ENCODE data around the gene GDI1.
A peak's percentile ranks its signal among the peaks of the same experiment; 100 is the strongest.

GDI1 gene

DNA sequence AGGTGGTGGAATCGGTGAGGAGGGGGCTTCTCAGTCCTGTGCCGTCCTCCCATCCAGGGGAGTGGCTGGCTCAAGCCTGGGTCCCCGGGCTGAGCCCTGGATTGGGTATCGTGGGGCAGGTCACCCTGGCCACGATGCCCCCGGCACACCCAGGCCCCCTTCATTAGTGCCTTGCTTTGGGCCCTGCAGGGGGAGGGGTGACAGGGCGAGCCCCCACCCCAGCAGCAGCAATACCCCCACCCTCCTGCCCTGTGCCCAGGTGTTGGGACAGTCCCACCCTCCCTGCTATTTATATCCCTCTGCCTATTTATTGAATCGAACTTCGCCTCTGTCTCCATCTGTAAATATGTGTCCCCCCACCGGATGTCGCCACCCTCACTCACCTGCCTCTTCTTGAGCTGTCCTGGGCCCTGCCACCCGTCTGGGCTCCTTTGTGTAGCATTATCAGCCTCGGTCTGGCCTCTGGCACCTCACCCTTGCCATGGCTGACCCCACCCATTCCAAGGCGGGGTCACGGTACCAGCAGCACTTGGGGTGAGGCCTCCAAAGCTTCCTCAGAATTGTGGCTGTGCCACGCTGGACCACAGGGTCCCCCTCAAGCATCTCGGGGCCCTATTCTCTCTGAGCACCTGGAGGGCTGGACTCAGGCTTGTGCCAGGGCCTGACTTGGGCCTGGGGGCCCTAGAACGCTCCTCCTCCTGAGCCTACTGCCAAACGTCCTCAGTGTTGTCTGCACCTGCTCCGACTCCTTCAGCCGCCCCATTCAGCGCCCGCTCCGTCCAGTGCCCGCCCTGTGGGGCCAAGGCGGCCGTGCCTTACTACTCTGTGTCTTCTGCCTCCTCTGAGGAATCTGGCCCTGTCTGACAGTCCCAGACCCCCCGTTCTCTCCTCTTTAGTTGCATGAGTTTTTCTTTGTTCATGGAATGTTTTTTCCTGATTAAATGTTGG lies 36.0 kb downstream of the GDI1 start:
- no peak for DNase-seq (ENCODE audit: low read depth in 1 of 2, low spot score in 1 of 2)
- in situ Hi-C loops (cut with HindIII; ENCODE audit: low pct_unique_long_range_greater_than_20kb, low sequenced_read_pairs), result no loop called here
- TF ChIP-seq JUND (IDR thresholded peaks at IDR 0.05; ENCODE audit: low read depth), result no peak

DNA sequence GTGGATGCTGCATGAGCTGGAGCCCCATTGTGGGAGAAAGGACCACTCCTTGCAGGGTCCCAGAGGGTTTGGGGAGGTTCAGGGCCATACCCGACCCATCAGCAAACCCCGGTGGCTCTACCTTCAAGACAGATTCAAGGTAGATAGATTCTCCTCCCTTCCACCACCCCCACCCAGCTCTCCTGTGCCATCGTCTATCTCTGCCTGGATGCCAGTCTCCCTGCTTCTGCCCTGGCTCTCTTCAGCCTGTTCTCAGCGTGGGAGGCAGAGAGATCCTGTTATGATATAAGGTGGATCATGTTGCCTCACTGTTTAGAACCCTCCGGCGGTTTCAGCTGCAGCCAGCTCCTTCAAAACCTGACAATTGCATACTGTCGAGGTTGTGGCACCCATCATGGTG lies 36.7 kb downstream of the GDI1 start:
- TF ChIP-seq JUND (IDR thresholded peaks at IDR 0.05; ENCODE audit: low read depth), result no peak
- in situ Hi-C loops (cut with HindIII; ENCODE audit: low pct_unique_long_range_greater_than_20kb, low sequenced_read_pairs), result no loop called here
- peak in 1 of 2 experiments; percentile 49 for DNase-seq (ENCODE audit: low read depth in 1 of 2, low spot score in 1 of 2)

DNA sequence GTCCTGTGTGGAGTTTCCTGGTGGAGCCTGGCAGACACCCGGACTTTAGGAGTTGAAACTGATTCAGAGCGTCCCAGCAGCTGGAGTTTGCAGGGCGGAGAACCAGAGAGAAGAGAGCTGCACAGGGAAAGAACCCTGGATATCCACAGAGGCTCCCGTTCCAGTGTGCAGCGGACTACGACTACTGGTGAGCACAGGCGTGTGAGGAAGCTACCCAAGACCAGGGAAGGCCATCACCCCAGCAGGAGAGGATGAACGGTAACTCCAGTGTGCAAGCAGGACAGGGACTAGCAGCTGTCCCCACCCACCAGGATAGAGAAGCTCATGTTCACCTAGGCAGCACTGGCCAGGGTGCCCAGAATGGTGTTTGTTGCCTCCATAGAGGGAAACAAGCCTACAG lies 39.9 kb downstream of the GDI1 start:
- no peak for DNase-seq (ENCODE audit: low read depth in 1 of 2, low spot score in 1 of 2)
- no peak for TF ChIP-seq JUND (IDR thresholded peaks at IDR 0.05; ENCODE audit: low read depth)
- in situ Hi-C loops (cut with HindIII; ENCODE audit: low pct_unique_long_range_greater_than_20kb, low sequenced_read_pairs), result no loop called here

DNA sequence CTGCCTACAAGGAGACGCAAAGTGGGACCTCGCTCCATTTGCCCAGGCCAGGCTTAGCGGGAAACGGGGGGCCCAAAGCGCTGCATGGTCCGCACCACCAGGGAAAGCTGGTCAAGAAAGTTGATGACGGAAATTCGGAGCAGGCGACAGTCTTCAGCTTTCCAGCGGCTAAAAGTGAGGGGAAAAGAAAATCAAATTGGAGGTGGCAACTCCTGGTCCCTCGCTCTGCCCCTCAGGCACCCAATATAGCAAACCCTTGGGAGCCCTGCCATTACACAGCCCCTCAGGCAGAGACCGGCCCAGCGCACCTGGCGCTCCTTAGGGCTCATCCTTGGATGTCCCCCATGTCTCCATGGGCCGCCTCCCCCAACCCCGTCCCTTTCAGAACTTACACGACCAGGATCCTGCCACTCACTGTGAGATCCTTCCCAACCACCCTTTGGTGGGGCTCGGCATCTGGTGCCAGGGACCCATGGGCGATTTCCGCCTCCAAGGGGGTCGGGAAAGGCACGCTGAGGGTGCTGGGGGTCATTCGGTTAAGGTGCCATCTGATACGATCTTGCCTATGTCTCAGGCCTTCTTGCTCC lies 41.0 kb downstream of the GDI1 start:
- no peak for DNase-seq (ENCODE audit: low read depth in 1 of 2, low spot score in 1 of 2)
- in situ Hi-C loops (cut with HindIII; ENCODE audit: low pct_unique_long_range_greater_than_20kb, low sequenced_read_pairs), result no loop called here
- TF ChIP-seq JUND (IDR thresholded peaks at IDR 0.05; ENCODE audit: low read depth), result no peak

DNA sequence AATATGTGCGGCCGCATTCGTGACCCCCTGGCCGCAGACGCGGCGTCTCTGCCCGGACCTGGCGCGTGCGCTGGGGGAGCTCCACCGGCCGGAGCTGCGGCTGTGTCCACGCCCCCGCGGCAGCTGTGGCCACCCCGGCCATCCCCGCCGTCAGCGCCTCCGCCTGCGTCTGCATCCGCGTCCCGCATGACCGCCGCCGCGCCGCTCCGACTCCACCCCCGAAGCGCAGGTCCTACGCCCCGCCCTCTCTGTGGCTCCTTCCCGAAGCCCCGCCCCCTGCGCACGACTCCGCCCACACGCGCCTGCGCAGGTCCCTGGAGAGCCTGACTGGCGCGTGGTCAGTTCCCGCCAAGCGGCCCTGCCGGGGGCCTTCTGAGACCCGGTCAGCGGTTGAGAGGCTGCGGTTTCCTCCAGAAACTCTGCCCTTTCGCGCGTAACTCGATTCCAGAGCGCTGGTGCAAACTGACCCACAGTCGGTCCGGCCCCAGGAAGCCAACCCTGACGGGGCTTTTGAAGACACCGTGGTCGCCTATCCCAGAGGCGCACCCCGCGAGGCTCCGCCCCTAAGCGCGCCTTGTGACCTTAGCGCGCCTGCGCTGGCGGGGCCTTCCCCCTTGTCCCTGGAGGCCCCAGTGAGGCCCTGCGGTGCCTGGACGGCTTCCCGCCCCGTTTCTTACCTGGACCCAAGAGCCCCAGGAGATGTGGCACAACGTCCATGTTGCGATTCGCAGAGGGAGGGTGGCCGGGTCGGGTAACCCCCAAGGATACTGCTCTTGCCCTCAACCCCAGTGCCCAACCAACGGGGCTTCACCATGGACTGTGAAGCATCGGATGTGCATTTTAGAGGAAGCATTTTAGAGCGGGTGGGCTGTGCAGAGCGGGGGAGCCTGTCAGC lies 42.0 kb downstream of the GDI1 start, which contains the start of gene LAGE3:
TSS of gene LAGE3 (minus strand) at position 554 of the 895 bp plus-strand sequence. CDS start at position 188, 366 bp downstream.
- peak; percentile 60 to 89 for DNase-seq (ENCODE audit: low read depth in 1 of 2, low spot score in 1 of 2)
- TF ChIP-seq JUND (IDR thresholded peaks at IDR 0.05; ENCODE audit: low read depth), result no peak
- in situ Hi-C loops (cut with HindIII; ENCODE audit: low pct_unique_long_range_greater_than_20kb, low sequenced_read_pairs), result no loop called here

DNA sequence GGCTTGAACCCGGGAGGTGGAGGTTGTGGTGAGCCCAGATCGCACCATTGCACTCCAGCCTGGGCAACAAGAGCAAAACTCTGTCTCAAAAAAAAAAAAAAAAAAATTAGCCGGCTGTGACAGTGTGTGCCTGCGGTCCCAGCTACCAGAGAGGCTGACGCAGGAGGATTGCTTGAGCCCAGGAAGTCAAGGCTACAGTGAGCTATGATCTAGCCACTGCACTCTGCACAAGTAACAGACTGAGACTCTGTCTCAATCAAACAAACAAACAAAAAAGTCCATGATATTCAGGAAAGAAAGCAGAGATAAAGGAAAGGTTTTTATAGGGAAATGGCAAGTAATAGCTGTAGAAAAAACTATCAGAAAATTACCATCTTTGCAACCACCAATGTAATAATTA lies 44.2 kb downstream of the GDI1 start:
- no peak for TF ChIP-seq JUND (IDR thresholded peaks at IDR 0.05; ENCODE audit: low read depth)
- in situ Hi-C loops (cut with HindIII; ENCODE audit: low pct_unique_long_range_greater_than_20kb, low sequenced_read_pairs), result no loop called here
- no peak for DNase-seq (ENCODE audit: low read depth in 1 of 2, low spot score in 1 of 2)

DNA sequence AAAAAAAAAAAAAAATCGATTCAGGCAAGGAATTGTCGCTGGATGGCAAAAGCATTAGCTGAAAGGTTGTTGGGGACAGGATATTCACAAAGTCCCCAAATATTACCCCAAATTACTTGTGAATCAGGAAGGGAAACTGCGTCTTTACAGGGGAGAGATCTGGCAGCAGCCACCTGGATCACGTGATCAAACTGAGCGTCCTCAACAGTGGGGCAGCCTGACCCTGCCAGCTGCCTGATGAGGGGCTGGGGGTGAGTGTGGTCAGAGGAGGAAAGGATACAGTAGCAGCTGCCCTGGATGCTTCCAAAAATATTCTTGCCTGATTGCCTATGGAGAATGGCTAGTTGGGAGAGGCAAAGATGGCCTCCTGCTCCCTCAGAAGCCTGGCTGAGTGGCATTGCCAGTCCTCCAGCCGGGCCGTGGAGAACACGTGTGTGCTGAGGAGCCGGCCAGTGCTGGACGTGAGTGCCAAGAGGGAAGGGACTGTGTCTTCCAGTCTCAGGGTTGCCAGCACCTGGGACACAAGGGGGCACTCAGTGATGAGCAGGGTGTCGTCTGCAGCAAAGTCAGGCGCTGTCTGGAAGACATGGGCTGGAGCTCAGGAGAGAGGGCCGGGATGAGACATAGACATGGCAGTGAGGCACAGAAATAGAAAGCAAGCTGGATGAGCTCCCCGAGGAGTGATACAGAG lies 45.1 kb downstream of the GDI1 start:
- no peak for DNase-seq (ENCODE audit: low read depth in 1 of 2, low spot score in 1 of 2)
- in situ Hi-C loops (cut with HindIII; ENCODE audit: low pct_unique_long_range_greater_than_20kb, low sequenced_read_pairs), result no loop called here
- no peak for TF ChIP-seq JUND (IDR thresholded peaks at IDR 0.05; ENCODE audit: low read depth)

DNA sequence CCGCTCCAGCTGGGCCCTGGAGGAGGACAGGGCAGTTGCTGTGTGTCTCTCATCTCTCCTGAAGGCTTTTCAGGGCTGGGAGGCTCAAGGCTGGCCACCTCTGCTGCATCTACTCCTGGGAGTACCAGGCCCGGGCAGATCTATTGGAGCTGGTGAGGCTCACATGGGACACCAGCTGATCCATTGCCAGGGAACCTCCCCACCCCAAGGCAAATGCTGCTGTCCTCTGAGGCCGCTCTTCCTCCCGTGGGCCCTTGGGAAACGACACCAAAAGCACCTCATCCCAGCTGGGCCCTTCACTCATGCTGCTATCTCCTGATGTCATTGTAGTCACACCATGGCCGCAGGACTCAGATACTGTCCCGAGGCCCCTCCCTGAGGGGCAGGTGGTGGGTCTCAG lies 45.8 kb downstream of the GDI1 start:
- in situ Hi-C loops (cut with HindIII; ENCODE audit: low pct_unique_long_range_greater_than_20kb, low sequenced_read_pairs), result no loop called here
- no peak for TF ChIP-seq JUND (IDR thresholded peaks at IDR 0.05; ENCODE audit: low read depth)
- DNase-seq (ENCODE audit: low read depth in 1 of 2, low spot score in 1 of 2), result no peak

DNA sequence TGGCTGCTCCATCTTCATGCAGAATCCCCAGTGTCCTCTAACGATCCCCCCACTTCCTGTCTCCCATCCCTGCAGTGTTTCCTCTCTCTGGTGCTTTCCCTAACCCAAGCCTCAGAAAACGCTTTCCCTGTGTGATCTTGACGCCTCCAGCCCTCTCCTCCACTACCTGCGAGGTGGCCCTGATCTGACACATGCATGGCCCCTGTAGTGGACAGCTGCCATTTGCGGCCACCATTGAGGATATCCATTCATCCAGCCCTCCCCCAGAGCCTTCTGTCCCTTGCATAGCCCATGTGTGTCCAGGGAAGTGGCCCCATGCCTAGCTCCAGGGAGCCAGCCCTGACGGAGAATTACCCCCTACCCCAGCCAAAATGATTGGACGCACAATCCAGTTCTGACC lies 46.4 kb downstream of the GDI1 start:
- in situ Hi-C loops (cut with HindIII; ENCODE audit: low pct_unique_long_range_greater_than_20kb, low sequenced_read_pairs), result no loop called here
- TF ChIP-seq JUND (IDR thresholded peaks at IDR 0.05; ENCODE audit: low read depth), result no peak

DNA sequence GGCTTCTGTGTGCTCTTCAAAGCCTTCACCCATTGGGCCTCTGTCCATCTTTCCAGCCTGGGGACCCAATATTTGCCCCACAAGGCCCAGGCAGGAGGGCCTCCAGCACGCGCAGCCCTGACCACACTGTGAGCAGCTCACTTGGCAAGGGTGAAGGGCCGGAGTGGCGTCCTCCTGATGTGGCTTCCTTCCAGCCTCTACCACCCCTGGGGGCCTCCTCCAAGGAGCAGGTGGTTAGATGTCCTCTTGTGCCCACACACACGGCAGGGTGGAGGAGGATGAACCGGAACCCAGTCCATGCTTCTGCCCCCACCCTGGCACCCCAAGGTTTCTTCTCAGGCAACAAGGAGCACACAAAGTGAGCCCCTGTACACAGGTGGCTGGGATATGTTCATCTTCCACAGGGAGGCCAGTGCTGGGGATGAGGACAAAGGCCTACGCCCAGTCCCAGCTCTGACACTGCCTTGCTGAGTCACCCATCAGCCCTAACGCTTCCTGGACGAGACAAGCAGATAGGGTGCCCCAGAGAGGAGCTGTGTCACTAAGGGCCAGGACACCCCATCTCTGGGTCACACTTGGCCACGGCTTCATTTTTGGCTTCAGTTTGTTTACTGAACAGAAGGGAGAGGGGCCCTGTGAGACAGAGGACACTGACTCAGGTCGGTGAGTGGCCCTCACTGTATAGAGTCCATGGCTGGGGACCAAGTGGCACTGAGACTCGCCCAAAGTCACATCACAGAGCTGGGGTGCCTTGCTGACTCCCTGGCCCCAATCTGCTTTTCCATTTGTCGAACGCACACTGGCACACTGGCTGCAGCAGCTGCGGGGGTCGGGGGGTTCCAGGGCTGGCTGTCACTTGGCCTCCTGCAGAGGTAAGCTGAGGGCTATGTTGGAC lies 47.5 kb downstream of the GDI1 start:
- in situ Hi-C loops (cut with HindIII; ENCODE audit: low pct_unique_long_range_greater_than_20kb, low sequenced_read_pairs), result no loop called here
- DNase-seq (ENCODE audit: low read depth in 1 of 2, low spot score in 1 of 2), result no peak
- TF ChIP-seq JUND (IDR thresholded peaks at IDR 0.05; ENCODE audit: low read depth), result no peak

More for the DNA sequence above, 46.4 kb downstream of the GDI1 start:
- no peak for DNase-seq (ENCODE audit: low read depth in 1 of 2, low spot score in 1 of 2)

All from T47D (cell line).